Astrocyte (in vitro differentiated cells and primary cell): ENCODE results near the gene NRP1.

Experiments
- EZH2 ChIP-seq: IDR thresholded peaks from 2 replicates; pipeline ENCODE4 v1.6.1; 2012; ENCODE audit warnings: mild to moderate bottlenecking, low read length, inconsistent platforms; ENCODE audit not compliant: insufficient read depth
- TF ChIP-seq, protein P1 (sequence below): IDR thresholded peaks from 2 replicates; pipeline ENCODE4 v1.5.1; 2011; ENCODE audit warnings: low read depth, mild to moderate bottlenecking, inconsistent platforms, low read length, moderate library complexity; ENCODE audit not compliant: insufficient read depth

DNA sequence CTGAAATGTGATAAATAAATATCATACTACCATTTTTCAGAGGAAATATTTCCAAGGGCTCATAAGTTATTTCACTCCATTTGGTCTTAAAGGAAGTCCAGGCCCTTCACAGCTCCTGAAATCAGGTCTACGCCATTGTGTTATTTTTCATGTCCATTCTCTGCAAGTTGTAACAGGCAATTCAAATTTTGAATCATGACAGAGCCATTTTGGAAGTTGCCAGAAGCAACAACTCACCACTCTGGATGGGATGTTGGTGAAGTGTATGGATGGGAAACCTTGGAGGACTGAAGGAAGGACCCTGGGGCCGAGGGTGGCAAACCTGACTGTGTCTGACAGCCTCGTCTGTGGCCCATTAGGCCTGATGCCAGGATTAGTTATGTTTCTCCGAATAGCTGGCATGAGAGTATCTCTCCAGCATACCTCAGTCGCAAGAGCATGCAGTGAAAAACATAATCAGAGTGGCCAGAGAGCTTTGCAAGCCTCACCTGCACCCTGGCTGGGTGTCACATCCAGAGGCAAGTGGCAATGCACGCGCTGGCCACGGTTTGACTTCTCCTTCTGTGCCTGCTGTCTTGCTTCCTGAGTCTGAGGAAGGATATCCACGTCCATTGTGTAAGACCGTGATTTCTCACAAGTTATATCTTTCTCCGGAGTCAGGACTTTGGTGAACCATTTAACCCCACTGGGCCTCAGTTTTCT lies 87.1 kb downstream of the NRP1 start:
- TF ChIP-seq, protein P1, sequence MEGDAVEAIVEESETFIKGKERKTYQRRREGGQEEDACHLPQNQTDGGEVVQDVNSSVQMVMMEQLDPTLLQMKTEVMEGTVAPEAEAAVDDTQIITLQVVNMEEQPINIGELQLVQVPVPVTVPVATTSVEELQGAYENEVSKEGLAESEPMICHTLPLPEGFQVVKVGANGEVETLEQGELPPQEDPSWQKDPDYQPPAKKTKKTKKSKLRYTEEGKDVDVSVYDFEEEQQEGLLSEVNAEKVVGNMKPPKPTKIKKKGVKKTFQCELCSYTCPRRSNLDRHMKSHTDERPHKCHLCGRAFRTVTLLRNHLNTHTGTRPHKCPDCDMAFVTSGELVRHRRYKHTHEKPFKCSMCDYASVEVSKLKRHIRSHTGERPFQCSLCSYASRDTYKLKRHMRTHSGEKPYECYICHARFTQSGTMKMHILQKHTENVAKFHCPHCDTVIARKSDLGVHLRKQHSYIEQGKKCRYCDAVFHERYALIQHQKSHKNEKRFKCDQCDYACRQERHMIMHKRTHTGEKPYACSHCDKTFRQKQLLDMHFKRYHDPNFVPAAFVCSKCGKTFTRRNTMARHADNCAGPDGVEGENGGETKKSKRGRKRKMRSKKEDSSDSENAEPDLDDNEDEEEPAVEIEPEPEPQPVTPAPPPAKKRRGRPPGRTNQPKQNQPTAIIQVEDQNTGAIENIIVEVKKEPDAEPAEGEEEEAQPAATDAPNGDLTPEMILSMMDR, result no peak
- TF ChIP-seq EZH2, result no peak
